Measurements from ENCODE around the gene GYPE. TPM values are rescaled to one million over a fixed set of nuclear protein-coding genes. Genes with fewer than 3 reads are reported as not detected.
"Not testable (repeated sequence)": the region's sequence is repeated elsewhere in the genome, so short reads cannot be mapped to it uniquely, and the experiment has no call there.

Gene GYPE
- total RNA-seq, 1 experiment from 2014 or later = 1.2 TPM

GRCh38 chr4:143910906-143911305 lies 5.5 kb upstream of the GYPE start:
- peak; percentile 2 for DNase-seq (ENCODE audit: low spot score)
- H3K4me3 ChIP-seq (ENCODE audit: low read depth, low read length, poor library complexity, severe bottlenecking); BruUV-seq (replicated peaks); intact Hi-C loops (cut with micrococcal nuclease; ENCODE audit: unreplicated experiment); H3K36me3 ChIP-seq (ENCODE audit: insufficient read depth, low read length, poor library complexity, severe bottlenecking); POLR2A ChIA-PET (ENCODE audit: low non-redundant PET); H3K4me1 ChIP-seq (ENCODE audit: insufficient read depth, low read length, poor library complexity, severe bottlenecking); H3K9me3 ChIP-seq (ENCODE audit: low read depth, low read length, poor library complexity, severe bottlenecking); H3K27ac ChIP-seq (ENCODE audit: low read depth, low read length, poor library complexity, severe bottlenecking); CTCF ChIA-PET; H3K27me3 ChIP-seq (replicated peaks; ENCODE audit: insufficient read depth, low read depth, low read length, poor library complexity): not testable (repeated sequence)

- H3K27me3 ChIP-seq (replicated peaks; ENCODE audit: insufficient read depth, low read depth, low read length, poor library complexity); CTCF ChIA-PET; H3K27ac ChIP-seq (ENCODE audit: low read depth, low read length, poor library complexity, severe bottlenecking); POLR2A ChIA-PET (ENCODE audit: low non-redundant PET); H3K9me3 ChIP-seq (ENCODE audit: low read depth, low read length, poor library complexity, severe bottlenecking); H3K4me1 ChIP-seq (ENCODE audit: insufficient read depth, low read length, poor library complexity, severe bottlenecking); H3K36me3 ChIP-seq (ENCODE audit: insufficient read depth, low read length, poor library complexity, severe bottlenecking); BruUV-seq (replicated peaks); H3K4me3 ChIP-seq (ENCODE audit: low read depth, low read length, poor library complexity, severe bottlenecking): not testable (repeated sequence)
- DNase-seq (ENCODE audit: low spot score) = peak; percentile 34
- TF ChIP-seq CTCF (conservative IDR thresholded peaks at IDR 0.05; ENCODE audit: low read depth, low read length) = peak; percentile 54
- intact Hi-C loops (cut with micrococcal nuclease; ENCODE audit: unreplicated experiment) = loop anchor here (5.0 kb wide), 1 partner anchor 136 kb away; no protein-coding TSS in a partner anchor
Observed at GRCh38 chr4:143907811-143908210, 2.5 kb upstream of the GYPE start.

GRCh38 chr4:143904431-143904830 lies 928 bp downstream of the GYPE start:
- H3K9me3 ChIP-seq (ENCODE audit: low read depth, low read length, poor library complexity, severe bottlenecking); H3K27me3 ChIP-seq (replicated peaks; ENCODE audit: insufficient read depth, low read depth, low read length, poor library complexity); POLR2A ChIA-PET (ENCODE audit: low non-redundant PET); CTCF ChIA-PET; H3K4me1 ChIP-seq (ENCODE audit: insufficient read depth, low read length, poor library complexity, severe bottlenecking); H3K4me3 ChIP-seq (ENCODE audit: low read depth, low read length, poor library complexity, severe bottlenecking); BruUV-seq (replicated peaks); DNase-seq (ENCODE audit: low spot score); intact Hi-C loops (cut with micrococcal nuclease; ENCODE audit: unreplicated experiment); H3K36me3 ChIP-seq (ENCODE audit: insufficient read depth, low read length, poor library complexity, severe bottlenecking); H3K27ac ChIP-seq (ENCODE audit: low read depth, low read length, poor library complexity, severe bottlenecking): not testable (repeated sequence)

- BruUV-seq (replicated peaks); H3K27ac ChIP-seq (ENCODE audit: low read depth, low read length, poor library complexity, severe bottlenecking); H3K4me1 ChIP-seq (ENCODE audit: insufficient read depth, low read length, poor library complexity, severe bottlenecking); H3K36me3 ChIP-seq (ENCODE audit: insufficient read depth, low read length, poor library complexity, severe bottlenecking); H3K4me3 ChIP-seq (ENCODE audit: low read depth, low read length, poor library complexity, severe bottlenecking); H3K27me3 ChIP-seq (replicated peaks; ENCODE audit: insufficient read depth, low read depth, low read length, poor library complexity); intact Hi-C loops (cut with micrococcal nuclease; ENCODE audit: unreplicated experiment); DNase-seq (ENCODE audit: low spot score); CTCF ChIA-PET; H3K9me3 ChIP-seq (ENCODE audit: low read depth, low read length, poor library complexity, severe bottlenecking); POLR2A ChIA-PET (ENCODE audit: low non-redundant PET): not testable (repeated sequence)
Observed at GRCh38 chr4:143890323-143890722, 15.0 kb downstream of the GYPE start.

GRCh38 chr4:143888189-143888588 lies 17.2 kb downstream of the GYPE start:
- BruUV-seq (replicated peaks); H3K27me3 ChIP-seq (replicated peaks; ENCODE audit: insufficient read depth, low read depth, low read length, poor library complexity); H3K27ac ChIP-seq (ENCODE audit: low read depth, low read length, poor library complexity, severe bottlenecking); H3K9me3 ChIP-seq (ENCODE audit: low read depth, low read length, poor library complexity, severe bottlenecking); H3K4me3 ChIP-seq (ENCODE audit: low read depth, low read length, poor library complexity, severe bottlenecking); CTCF ChIA-PET; H3K36me3 ChIP-seq (ENCODE audit: insufficient read depth, low read length, poor library complexity, severe bottlenecking); POLR2A ChIA-PET (ENCODE audit: low non-redundant PET); DNase-seq (ENCODE audit: low spot score); H3K4me1 ChIP-seq (ENCODE audit: insufficient read depth, low read length, poor library complexity, severe bottlenecking): not testable (repeated sequence)
- intact Hi-C loops (cut with micrococcal nuclease; ENCODE audit: unreplicated experiment) = loop anchor here (10.0 kb wide), 1 partner anchor 117 kb away; no protein-coding TSS in a partner anchor

GRCh38 chr4:143884965-143885364 lies 20.4 kb downstream of the GYPE start:
- CTCF ChIA-PET; H3K4me1 ChIP-seq (ENCODE audit: insufficient read depth, low read length, poor library complexity, severe bottlenecking); H3K9me3 ChIP-seq (ENCODE audit: low read depth, low read length, poor library complexity, severe bottlenecking); H3K27me3 ChIP-seq (replicated peaks; ENCODE audit: insufficient read depth, low read depth, low read length, poor library complexity); H3K36me3 ChIP-seq (ENCODE audit: insufficient read depth, low read length, poor library complexity, severe bottlenecking); H3K4me3 ChIP-seq (ENCODE audit: low read depth, low read length, poor library complexity, severe bottlenecking); BruUV-seq (replicated peaks); H3K27ac ChIP-seq (ENCODE audit: low read depth, low read length, poor library complexity, severe bottlenecking); DNase-seq (ENCODE audit: low spot score); POLR2A ChIA-PET (ENCODE audit: low non-redundant PET): not testable (repeated sequence)
- intact Hi-C loops (cut with micrococcal nuclease; ENCODE audit: unreplicated experiment) = loop anchor here (10.0 kb wide), 1 partner anchor 120 kb away; no protein-coding TSS in a partner anchor
